ENCODE measurements around the gene SEMA3D. TPM values are rescaled to one million over a fixed set of nuclear protein-coding genes. Genes with fewer than 3 reads are reported as not detected.

SEMA3D gene
- total and polyA plus RNA-seq, 2 of the 13 experiments (the other 11 are each of a cell fraction or from before 2014, with no cell fraction given) = 0.07 TPM; not detected in 1

DNA sequence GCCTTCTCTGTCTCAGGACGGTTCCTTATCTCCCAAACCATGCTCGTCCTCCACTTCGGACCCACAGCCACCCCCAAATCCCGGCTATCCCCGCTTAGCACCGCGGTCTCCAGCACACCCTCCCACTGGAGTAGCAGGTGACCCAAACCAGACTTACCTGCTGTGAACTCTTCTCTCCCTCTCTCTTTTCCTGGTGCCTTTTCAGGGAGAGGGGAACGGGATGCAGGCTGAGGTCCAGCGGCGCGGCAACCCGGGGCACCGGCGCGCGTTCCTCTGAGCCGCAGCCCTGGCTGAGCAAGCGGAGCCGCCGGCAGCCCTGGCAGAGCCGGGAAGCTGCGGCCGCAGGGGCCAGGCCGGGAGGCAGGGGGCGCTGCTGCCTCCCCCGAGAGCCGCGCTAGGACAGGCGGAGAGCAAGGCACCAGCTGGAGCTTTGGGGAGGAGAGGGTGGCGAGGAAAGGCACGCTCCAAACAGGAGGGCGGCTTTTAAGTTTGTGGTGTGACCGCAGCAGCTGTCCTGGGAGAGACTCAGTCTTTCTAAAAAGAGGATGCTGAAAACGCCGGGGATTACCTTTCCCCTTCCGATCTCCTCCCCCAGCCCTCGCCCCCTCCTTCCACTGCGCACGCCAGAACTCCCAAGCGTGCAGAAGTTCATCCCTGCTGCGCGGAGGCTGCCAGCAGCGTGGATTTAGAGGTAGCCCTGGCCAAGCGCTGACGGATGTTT is at the start of gene SEMA3D (continued):
- TF ChIP-seq, protein P1, sequence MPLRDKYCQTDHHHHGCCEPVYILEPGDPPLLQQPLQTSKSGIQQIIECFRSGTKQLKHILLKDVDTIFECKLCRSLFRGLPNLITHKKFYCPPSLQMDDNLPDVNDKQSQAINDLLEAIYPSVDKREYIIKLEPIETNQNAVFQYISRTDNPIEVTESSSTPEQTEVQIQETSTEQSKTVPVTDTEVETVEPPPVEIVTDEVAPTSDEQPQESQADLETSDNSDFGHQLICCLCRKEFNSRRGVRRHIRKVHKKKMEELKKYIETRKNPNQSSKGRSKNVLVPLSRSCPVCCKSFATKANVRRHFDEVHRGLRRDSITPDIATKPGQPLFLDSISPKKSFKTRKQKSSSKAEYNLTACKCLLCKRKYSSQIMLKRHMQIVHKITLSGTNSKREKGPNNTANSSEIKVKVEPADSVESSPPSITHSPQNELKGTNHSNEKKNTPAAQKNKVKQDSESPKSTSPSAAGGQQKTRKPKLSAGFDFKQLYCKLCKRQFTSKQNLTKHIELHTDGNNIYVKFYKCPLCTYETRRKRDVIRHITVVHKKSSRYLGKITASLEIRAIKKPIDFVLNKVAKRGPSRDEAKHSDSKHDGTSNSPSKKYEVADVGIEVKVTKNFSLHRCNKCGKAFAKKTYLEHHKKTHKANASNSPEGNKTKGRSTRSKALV (CRISPR knock-in tag; IDR thresholded peaks at IDR 0.05) = peak; percentile 91
- TF ChIP-seq STAT5B (CRISPR knock-in tag; IDR thresholded peaks at IDR 0.05) = no peak
- peak; percentile 9; the same call in 1 of the 2 replicates for TF ChIP-seq SMC3 (IDR thresholded peaks at IDR 0.05; ENCODE audit: low read length)
- TF ChIP-seq, protein P2, sequence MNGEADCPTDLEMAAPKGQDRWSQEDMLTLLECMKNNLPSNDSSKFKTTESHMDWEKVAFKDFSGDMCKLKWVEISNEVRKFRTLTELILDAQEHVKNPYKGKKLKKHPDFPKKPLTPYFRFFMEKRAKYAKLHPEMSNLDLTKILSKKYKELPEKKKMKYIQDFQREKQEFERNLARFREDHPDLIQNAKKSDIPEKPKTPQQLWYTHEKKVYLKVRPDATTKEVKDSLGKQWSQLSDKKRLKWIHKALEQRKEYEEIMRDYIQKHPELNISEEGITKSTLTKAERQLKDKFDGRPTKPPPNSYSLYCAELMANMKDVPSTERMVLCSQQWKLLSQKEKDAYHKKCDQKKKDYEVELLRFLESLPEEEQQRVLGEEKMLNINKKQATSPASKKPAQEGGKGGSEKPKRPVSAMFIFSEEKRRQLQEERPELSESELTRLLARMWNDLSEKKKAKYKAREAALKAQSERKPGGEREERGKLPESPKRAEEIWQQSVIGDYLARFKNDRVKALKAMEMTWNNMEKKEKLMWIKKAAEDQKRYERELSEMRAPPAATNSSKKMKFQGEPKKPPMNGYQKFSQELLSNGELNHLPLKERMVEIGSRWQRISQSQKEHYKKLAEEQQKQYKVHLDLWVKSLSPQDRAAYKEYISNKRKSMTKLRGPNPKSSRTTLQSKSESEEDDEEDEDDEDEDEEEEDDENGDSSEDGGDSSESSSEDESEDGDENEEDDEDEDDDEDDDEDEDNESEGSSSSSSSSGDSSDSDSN (CRISPR knock-in tag; IDR thresholded peaks at IDR 0.05) = peak; percentile 60; the same call in 1 of the 2 replicates
- peak; percentile 82 for TF ChIP-seq STAG1 (CRISPR knock-in tag; IDR thresholded peaks at IDR 0.05)
- no peak for TF ChIP-seq ZFP36L2 (CRISPR knock-in tag; IDR thresholded peaks at IDR 0.05)
- 0 out of 2 replicates have a peak, but pooled peaks have one; percentile 8 for TF ChIP-seq BCL6 (CRISPR knock-in tag; IDR thresholded peaks at IDR 0.05)
- peak; percentile 39; the same call in 1 of the 2 replicates for TF ChIP-seq ZNF788 (CRISPR knock-in tag; IDR thresholded peaks at IDR 0.05; ENCODE audit: borderline replicate concordance)
- peak; percentile 55 for TF ChIP-seq CBX1 (IDR thresholded peaks at IDR 0.05; ENCODE audit: low read depth)
- no peak for TF ChIP-seq ZFY (CRISPR knock-in tag; IDR thresholded peaks at IDR 0.05)
- no peak for TF ChIP-seq MAZ (IDR thresholded peaks at IDR 0.05; ENCODE audit: borderline replicate concordance, low read depth, low read length)
- peak; percentile 28; the same call in 1 of the 2 replicates for TF ChIP-seq MAZ (CRISPR knock-in tag; IDR thresholded peaks at IDR 0.05; ENCODE audit: low read depth)
- no peak for TF ChIP-seq KLF11 (CRISPR knock-in tag; IDR thresholded peaks at IDR 0.05)
- no peak for TF ChIP-seq PHF8 (CRISPR knock-in tag; IDR thresholded peaks at IDR 0.05)
- peak; percentile 66 for TF ChIP-seq ZNF501 (CRISPR knock-in tag; IDR thresholded peaks at IDR 0.05)
- TF ChIP-seq, protein P3, sequence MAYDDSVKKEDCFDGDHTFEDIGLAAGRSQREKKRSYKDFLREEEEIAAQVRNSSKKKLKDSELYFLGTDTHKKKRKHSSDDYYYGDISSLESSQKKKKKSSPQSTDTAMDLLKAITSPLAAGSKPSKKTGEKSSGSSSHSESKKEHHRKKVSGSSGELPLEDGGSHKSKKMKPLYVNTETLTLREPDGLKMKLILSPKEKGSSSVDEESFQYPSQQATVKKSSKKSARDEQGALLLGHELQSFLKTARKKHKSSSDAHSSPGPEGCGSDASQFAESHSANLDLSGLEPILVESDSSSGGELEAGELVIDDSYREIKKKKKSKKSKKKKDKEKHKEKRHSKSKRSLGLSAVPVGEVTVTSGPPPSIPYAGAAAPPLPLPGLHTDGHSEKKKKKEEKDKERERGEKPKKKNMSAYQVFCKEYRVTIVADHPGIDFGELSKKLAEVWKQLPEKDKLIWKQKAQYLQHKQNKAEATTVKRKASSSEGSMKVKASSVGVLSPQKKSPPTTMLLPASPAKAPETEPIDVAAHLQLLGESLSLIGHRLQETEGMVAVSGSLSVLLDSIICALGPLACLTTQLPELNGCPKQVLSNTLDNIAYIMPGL (CRISPR knock-in tag; IDR thresholded peaks at IDR 0.05; ENCODE audit: borderline replicate concordance in 1 of 2, low read depth in 1 of 2) = peak; percentile 45 to 72; a peak in 3 of 4 replicates
- TF ChIP-seq REPIN1 (CRISPR knock-in tag; IDR thresholded peaks at IDR 0.05; ENCODE audit: borderline replicate concordance, low read depth) = 0 out of 2 replicates have a peak, but pooled peaks have one; percentile 2
- TF ChIP-seq, protein P4, sequence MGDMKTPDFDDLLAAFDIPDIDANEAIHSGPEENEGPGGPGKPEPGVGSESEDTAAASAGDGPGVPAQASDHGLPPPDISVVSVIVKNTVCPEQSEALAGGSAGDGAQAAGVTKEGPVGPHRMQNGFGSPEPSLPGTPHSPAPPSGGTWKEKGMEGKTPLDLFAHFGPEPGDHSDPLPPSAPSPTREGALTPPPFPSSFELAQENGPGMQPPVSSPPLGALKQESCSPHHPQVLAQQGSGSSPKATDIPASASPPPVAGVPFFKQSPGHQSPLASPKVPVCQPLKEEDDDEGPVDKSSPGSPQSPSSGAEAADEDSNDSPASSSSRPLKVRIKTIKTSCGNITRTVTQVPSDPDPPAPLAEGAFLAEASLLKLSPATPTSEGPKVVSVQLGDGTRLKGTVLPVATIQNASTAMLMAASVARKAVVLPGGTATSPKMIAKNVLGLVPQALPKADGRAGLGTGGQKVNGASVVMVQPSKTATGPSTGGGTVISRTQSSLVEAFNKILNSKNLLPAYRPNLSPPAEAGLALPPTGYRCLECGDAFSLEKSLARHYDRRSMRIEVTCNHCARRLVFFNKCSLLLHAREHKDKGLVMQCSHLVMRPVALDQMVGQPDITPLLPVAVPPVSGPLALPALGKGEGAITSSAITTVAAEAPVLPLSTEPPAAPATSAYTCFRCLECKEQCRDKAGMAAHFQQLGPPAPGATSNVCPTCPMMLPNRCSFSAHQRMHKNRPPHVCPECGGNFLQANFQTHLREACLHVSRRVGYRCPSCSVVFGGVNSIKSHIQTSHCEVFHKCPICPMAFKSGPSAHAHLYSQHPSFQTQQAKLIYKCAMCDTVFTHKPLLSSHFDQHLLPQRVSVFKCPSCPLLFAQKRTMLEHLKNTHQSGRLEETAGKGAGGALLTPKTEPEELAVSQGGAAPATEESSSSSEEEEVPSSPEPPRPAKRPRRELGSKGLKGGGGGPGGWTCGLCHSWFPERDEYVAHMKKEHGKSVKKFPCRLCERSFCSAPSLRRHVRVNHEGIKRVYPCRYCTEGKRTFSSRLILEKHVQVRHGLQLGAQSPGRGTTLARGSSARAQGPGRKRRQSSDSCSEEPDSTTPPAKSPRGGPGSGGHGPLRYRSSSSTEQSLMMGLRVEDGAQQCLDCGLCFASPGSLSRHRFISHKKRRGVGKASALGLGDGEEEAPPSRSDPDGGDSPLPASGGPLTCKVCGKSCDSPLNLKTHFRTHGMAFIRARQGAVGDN (CRISPR knock-in tag; IDR thresholded peaks at IDR 0.05) = peak; percentile 48; the same call in 1 of the 2 replicates
- 0 out of 2 replicates have a peak, but pooled peaks have one; percentile 20 for TF ChIP-seq EED (CRISPR knock-in tag; IDR thresholded peaks at IDR 0.05)
